HG02678 (cell line): Measurements from ENCODE around the gene PIGQ.

Source experiments
- ATAC-seq: cut with Tn5 transposase; IDR thresholded peaks from one replicate; pipeline ENCODE4 v1.9.1; 2021; ENCODE audit warnings: mild to moderate bottlenecking, moderate library complexity; ENCODE audit not compliant: unreplicated experiment

Gene PIGQ

DNA sequence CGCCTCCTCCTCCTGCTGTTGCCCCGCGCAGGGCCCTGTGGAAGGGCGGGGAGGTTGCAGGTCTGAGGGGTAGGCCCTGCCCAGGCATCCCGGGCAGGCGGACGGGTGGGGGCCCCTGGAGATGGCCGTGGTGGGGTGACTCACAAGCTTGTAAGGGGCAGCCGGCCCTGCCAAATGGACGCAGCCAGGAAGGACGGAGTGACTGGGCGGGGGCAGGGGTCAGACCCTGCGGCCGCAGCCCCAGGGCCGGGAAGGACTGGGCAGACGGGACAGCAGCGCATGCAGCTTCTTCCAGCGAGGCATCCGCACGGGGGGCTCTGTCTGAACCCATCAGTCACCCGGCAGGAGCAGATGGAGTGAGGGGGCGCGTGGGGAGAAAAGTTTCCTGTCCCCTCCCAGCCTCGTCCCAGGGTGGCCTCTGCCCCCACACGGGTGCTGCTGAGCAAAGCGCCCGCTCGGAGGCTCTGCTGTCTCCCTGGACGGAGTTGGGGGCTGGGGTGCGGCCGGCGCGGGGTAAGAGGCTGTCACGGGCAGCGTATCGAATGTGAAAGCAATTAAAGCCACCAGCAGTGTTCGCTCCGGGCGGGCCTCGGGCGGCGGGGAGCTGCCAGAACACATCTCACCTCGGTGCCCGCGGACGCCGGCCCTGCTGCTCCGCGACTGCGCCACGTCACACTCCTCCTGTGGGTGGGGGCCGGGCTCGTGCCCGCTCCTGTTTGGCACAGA is 15.0 kb upstream of the PIGQ start:
- no peak for ATAC-seq

DNA sequence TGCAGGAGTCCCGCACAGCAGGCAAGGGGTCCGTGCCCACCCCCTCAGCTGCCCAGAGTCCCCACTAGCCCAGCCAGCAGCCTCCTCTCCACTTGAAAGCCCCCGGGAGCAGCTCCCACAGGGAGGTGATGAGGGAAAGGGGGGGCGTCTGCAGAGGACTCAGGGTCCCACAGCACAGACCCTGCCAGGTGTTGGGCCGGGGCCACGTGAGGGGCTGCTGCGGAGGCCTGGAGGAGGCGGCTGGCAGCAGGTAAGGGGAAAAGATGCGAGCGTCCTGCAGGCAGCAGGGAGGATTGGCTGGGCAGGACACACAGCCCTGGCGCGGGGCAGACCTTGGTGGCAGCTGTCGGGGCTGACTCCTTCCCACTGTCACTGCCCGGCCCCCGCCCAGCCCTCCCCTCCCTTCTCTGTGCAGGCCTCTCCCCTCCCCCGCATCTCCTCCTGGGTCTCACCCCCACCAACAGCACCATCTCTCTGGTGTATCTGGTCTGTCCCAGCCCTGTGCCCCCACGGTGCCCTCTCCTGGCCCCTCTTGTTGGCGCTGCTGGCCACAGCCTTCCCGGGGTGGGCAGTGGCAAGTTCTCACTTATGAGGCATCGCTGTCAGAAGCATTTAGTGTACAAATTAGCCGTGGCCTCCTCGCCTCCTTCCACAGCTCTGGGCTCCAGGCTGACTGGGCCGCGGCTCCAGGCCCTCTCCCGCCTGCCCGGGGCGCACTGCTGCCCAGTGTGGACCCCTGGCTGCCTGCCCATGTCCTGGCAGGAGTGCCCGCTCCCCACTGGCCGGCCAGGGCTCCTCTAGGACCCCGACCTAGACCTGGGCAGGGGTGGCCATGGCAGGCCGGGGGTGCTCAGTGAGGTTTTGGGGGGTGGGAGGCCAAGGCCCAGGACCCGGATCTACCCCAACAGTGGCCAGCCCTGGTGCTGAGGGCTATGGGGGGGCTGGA is 14.0 kb upstream of the PIGQ start:
- ATAC-seq, result no peak

DNA sequence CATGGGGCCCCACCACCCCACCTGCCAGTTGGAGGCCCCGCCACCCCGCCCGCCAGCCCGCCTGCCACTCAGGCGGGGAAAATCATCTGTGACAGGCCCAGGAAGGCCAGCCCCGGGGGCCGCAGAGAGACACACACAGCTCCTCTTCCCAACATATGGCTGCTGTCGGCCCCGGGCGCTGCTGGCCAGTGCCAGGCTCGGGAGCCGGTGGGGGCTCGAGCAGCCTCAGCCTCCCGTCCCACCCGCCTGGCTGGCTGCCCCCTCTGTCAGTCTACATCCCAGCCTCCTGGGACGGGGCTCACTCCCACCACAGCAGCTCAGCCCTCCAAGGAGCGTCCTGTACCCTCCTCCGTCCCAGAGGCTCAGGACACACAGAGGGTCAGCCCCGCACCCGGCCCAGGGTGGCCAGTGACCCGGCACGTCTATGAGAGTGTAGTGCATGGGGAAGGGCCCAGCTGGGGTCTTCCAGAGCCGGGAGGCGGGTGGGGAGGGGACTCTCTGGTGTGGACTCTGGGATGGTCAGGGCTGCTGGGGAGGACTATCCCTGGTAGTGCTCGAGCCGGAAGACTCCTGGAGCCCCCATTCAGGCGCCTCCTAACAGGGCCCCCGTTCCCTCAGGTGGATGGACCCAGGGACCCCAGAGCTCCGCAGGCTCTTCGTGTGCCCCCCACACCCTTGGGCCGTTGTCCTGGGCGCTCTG is 13.1 kb upstream of the PIGQ start:
- ATAC-seq, result no peak

DNA sequence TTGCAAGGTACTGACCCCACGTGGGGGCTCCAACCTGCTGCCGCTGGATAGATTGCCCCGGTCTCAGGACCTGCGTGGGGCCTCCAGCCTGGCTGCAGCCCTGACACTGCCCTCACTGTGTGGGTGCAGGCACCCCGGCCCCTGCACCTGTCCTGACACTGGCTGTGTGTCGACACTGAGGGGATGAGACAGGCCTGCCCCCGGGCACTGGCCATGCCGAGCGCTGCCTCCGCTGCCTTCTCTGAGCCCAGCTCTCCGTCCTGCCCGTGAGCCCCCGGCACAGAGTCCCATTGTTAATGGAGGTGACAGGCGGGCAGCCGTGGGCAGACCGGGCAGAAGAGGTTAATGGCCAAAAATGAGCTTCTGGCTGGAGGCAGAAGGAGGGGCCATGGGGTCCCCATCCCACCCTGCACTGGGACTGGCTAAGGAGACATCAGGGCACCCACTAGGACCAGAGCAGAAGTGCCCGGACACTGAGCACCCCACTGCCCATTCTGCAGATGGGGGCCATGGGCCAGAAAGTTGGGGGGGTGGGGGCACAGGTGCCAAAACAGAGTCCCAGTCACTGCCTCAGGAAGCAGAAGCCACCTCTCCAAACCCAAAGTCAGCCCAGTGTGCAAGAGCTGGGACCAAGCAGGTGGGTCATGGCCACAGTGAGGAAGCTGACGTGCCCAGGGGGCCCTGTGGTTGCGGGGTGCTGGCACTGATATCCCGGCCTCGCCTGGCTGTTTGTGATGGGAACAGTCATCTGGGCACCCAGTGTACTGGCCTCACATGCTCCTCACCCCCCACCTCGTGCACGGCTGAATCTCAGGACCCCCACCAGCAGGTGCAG is 12.1 kb upstream of the PIGQ start:
- no peak for ATAC-seq

DNA sequence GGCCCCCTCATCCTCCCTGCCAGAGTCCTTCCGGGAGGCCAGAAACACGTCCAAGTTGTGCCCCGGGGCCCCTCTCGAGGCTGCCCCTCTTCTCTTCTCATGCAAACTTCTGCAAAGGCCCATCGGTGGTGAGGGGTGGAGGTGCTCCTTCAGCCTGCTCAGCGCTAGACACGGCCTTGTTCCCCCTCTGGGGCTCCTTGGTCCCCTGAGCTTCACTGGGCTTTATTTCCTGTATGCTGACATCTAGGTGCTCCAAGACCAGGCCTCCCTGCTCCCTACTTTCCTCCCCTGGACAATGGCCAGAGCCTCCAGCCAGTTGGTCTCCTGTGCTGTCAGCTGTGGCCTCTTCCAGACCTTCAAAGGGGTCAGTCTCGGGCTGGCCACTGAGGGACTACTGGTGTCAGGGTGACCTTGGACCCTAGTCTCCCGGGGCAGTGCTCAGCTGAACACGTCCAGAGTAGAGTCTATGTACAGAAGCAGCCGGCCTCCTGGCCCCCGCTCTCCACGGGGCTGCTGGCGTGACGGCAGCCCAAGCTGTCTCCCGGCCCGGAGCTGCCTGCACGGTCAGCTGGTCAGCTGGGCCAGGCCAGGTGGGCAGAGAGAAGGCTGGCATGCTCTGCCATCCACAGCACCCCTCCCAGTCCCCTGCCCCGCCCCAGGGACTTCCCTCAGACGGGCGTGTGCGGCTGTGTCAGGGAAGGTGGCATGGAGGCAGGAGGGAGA is 11.3 kb upstream of the PIGQ start:
- no peak for ATAC-seq

DNA sequence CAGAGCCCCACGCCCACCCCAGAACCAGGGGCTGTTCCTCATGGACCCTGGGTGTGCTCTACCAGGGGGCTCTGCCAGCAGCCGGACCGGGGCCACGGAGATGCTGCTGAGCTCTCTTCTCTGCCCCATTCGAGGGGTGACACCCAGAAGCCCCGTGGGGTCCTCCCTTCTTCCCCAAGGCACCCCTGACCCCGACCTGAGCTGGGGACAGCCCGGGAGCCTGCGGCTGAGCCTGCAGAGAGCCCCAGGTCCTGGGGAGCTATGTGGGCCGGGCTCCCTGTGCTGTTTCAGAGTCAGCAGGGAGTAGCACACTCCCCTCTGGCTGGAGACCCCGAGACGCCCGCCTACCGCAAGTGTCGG is 10.8 kb upstream of the PIGQ start:
- ATAC-seq, result no peak

DNA sequence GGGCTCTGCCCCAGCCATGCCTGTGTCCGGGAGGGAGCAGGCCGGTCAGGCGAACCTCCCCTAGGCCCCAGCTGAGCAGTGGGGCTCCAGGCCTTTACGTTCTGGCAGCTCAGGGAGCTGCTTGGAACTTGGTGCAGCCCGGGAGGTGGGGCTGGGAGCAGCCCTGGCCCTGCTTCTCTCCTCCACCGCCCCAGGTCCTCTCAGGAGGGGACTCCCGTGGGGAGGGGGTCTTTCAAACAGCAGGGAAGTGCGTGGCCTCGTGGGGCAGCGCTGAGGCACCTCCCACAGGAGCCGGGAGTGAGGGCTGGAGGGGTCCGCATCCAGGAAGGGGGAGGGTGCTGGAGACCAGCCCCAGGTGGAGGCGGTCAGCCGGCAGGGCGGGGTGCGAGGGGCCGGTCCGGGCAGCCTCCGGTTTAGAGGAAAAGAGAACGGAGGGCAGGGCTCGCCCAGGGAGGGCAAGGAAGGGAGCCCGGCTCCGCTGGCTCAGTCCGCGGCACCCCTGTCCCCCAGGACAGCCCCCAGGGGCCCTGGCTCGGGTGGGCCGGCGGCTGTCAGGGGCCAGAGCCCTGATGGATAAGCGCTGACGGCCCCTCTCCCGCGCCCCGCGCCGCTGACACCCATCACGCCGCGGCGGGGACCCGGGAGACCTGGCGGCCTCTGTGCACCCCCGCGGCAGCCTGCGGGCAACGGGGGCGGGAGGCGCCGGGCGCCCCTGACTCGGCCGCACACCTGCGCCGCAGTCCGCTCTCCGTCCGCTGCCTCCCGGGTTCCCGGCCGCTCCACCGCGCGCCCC is 10.2 kb upstream of the PIGQ start:
- ATAC-seq, result no peak

DNA sequence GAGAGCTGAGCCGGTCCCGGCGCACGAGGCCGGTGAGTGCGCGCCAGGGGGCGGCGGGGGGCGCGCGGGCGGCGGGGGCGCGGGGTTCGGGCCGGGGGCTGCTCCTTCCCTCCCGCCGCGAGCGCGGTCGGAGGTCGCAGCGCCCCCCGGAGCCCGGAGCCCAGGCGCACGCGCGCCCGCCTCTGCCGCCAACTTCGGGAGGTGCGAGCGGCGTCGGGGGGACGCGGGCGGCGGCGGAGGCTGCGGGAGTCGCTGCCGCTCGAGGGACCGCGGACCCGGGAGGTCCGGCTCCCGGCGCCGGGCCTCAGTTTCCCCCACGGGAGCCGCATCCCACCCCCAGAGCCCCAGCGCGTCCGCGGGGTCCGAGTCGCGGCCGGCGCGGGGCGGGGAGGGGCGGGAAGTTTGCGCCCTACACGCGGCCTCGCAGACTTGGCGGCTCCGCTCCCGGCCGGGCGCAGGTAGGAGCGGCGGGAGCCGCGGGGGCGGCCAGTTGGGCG is 9.5 kb upstream of the PIGQ start, which contains the start of gene PRR35:
Gene PRR35, plus strand, starts transcription at position 191 of the 497 bp plus-strand sequence. CDS start 2,901 bp downstream, outside the sequence.
- ATAC-seq, result no peak

DNA sequence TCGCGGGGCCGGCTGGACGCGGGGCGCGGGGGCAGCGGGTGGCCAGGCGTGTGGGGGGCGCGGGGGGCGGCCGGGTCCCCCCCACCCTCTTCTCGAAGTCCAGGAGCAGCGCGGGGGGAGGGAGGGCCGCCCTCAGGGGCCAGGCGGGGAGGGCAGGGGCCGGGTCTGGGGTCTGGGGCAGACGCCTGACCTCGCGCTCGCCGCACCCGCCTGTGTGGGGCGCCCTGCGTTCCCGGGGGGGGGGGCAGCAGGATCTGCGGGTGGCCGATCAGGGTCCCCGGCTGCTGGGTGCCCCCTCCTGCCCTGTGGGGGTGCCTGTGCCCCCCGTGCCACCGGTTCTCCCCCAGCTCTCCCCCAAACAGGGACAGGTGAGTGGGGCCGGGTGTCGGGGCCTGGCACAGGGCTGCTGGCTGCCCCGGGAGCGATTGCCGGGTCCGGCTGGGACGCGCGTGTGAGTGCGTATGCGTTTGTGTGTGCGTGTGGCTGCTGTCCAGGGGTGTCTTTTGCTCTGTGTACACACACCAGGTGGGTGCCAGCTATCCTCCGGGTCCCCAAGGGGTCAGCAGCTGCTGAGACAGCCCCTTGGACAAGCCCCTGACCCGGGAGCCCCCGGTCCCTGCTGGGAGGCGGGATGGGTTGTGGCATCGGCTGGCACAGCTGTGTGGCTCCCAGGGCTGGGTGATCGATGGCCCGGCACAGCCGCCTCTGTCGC is 8.9 kb upstream of the PIGQ start:
- ATAC-seq, result no peak

DNA sequence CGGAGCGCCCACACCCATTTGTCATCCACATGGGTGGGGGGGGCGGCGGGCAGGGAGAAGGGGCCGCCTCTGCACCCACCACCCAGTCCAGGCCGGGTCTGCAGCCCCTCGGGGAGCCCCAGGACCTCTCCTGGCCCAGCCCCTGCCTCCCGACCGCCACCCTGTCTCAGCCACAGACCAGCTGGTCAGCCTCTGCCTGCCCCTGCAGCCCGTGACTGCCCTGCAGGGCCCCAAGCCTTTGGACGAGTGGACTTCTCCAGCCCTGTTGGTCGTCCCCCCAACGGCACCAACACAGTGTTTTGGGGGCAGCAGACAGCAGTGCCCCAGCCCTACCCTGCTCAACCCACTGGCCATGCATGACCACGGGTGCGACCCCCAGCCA is 8.4 kb upstream of the PIGQ start:
- ATAC-seq, result no peak

DNA sequence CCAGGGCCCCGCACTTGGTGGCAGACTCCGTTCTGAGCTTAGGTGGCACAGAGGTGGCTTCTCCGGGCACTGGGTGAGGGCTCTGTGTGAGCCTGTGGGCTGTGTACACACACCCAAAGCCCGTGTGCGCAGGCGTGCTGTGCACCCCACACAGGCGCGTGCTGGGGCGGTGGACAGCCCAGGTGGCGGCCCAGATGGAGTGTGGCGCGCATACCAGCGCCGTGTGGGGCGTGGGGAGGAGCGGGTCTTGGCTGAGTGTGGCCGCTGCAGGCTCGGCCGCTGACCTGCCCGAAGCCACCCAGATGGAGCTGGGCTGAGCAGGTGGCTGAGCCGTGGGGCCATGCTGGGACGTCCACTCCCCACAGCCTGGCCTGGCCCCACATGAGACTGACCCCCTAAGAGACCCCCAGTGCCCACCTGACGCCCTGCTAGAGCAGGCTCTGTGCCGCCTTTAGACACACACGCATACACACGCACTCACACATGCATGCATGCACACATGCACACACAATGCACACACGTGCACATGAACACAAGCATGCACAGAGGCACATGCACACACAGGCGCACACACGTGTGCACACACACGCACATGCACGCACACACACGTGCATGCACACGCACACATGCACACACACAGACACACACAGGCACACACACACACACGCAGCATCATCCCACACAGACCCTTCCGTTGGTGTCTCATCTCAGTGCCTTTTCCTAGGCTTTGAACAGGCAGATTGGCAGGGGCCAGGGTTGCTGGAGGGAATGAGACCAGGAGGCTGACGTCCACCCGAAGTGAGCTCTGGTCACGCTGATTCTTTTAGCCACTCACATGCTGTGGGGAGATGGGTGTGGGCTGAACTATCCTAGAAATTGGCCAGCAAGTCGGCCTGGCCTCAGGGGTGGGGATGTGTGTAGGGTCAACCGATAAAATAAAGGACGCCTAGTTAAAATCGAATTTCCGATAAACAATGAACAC is 7.5 kb upstream of the PIGQ start:
- ATAC-seq, result no peak

DNA sequence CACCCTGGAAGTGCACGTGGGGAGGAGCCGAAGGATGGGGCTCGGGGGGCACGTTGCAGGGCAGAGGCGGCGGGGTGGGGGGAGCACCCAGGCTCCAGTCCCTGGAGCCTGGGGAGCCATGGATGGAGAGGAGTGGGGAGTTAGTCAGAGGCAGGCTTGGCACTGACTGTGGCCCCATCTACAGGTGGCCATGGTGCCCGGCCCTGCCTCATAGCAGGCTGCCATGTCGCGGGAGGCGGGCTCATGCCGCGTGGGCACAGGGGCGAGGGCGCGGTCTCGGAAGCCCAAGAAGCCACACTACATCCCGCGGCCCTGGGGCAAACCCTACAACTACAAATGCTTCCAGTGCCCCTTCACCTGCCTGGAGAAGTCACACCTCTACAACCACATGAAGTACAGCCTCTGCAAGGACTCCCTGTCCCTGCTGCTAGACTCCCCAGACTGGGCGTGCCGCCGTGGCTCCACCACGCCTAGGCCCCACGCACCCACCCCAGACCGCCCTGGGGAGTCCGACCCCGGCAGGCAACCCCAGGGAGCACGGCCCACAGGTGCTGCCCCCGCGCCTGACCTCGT is 6.6 kb upstream of the PIGQ start:
- no peak for ATAC-seq

DNA sequence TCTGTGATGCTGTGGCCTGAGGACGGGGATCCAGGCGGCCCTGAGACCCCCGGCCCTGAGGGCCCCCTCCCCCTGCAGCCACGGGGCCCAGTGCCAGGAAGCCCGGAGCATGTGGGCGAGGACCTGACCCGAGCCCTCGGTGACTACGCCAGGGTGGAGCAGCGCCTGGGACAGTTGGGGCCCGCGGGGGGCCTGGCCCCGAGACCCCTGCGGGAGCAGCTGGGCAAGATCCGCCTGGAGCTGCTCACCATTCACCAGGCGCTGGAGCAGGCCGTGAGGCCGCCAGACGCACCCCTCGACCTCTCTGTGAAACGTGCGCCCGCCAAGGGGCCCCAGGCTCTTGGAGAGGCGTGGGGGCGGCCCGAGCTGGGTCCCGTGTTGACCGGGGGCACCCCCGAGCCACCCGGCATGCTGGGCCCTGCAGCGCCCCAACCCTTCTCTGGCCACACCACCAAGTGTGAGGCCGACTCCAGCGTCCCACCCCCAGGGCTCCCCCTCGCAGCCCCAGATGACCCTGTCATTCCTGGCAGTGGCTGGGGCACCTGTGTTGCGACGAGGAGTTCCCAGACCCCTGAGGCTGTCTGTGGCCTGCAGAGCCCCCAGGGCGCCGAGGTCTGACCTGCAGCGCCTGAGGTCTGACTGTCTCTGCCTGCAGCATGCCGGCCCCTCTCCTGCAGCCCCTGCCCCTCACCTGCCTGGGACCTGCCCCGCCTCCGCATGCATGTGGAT is 4.9 kb upstream of the PIGQ start:
- ATAC-seq, result no peak

DNA sequence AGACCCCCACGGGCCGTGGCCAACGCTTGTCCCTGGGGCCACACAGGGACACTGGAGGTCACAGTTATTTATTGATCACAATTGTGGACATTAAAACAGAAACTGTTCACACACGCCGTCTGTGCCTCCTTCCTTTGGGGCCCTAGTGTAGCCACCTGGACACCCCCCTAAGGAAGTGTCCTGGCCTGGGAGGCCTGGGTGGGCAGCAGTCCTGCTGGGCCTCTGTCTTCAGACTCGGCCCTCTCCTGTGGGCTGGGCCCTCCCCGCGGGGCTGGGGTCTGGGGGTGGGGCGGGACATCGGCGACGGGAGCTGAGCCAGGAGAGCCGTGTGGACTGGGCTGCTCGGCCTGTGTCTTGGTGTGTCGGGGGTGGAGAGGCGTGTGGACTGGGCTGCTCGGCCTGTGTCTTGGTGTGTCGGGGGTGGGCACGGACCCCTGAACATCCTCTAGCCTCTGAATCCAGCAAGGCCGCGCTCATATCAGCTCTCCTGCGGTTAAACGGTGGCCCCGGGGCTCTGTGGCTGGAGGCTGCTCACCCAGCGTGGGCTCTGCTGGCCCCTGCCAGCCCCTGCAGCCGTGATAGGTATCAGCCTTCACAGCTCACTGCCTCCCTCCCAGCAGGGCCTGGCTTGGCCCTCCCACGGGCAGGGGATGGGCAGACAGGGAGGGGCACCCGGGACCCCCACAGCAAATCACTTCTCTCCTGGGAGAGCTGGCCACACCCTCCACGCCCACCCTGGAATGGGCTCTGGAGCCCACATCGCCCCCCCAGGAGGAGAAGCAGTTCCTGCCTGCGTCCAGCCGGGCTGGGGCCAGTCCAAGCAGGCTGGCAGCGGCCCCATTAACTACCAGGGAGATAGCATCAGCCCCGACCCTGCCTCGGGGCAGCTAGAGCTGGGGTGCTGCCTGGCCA is 4.1 kb upstream of the PIGQ start:
- no peak for ATAC-seq
